C4-2B (cell line): ENCODE measurements around the gene SCN4A.

Experiments used
- H3K27ac ChIP-seq: fragments of 450-650 bp; 2 replicates; pipeline ENCODE4 v1.5.1; 2017
- ZFX ChIP-seq: fragments of 450-650 bp; IDR thresholded peaks from 2 replicates; pipeline ENCODE4 v1.6.1; 2017
- TF ChIP-seq, protein P1 (sequence below): fragments of 450-650 bp; conservative IDR thresholded peaks from 2 replicates; pipeline ENCODE4 v1.5.1; 2017; ENCODE audit warnings: mild to moderate bottlenecking

Gene SCN4A

GRCh38 chr17:63944736-63945499 lies 27.8 kb downstream of the SCN4A start:
- no peak overlapping the region for H3K27ac ChIP-seq
- TF ChIP-seq ZFX, result no peak
- TF ChIP-seq, protein P1, sequence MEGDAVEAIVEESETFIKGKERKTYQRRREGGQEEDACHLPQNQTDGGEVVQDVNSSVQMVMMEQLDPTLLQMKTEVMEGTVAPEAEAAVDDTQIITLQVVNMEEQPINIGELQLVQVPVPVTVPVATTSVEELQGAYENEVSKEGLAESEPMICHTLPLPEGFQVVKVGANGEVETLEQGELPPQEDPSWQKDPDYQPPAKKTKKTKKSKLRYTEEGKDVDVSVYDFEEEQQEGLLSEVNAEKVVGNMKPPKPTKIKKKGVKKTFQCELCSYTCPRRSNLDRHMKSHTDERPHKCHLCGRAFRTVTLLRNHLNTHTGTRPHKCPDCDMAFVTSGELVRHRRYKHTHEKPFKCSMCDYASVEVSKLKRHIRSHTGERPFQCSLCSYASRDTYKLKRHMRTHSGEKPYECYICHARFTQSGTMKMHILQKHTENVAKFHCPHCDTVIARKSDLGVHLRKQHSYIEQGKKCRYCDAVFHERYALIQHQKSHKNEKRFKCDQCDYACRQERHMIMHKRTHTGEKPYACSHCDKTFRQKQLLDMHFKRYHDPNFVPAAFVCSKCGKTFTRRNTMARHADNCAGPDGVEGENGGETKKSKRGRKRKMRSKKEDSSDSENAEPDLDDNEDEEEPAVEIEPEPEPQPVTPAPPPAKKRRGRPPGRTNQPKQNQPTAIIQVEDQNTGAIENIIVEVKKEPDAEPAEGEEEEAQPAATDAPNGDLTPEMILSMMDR, result no peak

- H3K27ac ChIP-seq, result no peak overlapping the region
- TF ChIP-seq ZFX, result no peak
- TF ChIP-seq, protein P1, result no peak
Observed at GRCh38 chr17:63943745-63944144, 29.0 kb downstream of the SCN4A start.

DNA sequence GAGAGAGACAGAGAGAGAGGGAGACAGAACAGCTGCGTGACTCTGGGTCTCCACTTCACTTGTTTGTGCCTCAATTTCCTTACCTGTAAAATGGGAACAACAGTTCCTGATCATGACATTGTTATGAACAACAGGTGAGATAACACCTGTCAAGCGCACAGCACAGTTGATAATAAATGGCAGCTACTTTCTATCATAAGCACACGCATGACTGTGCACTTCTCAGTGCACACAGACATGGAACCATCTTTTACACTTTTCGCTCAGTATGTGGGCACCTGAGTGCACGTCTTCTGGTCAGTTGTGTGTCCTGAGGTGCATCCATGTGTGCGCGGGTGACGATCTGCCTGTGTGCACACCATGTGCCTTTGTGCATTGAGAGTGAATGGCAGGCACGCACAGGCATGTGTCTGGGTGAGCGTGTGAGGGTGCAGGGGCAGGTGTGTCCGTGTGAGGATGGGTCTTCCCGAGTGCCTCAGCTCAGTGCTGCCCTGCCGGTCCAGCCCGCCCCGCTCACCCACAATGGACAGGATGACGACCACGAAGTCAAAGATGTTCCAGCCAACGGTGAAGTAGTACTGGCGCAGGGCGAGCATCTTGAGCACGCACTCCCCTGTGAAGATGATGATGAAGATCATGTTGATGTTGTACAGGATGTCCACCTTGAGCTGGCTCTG lies 30.3 kb downstream of the SCN4A start:
- TF ChIP-seq ZFX, result no peak
- TF ChIP-seq, protein P1, result no peak
- H3K27ac ChIP-seq, result no peak overlapping the region

DNA sequence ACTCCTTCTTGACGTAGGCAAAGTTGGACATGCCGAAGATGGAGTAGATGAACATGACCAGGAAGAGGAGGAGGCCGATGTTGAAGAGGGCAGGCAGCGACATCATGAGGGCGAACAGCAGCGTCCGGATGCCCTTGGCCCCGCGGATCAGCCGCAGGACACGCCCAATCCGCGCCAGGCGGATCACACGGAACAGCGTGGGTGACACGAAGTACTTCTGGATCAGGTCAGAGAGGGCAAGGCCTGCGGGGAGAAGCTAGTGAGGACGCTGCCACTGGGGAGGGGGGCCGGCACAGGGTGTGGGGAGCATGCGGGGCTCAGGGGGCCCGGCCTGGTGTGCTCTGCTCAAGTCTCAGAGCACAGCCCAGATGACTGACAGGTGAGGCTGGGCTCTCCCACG lies 31.0 kb downstream of the SCN4A start:
- TF ChIP-seq, protein P1, result no peak
- TF ChIP-seq ZFX, result no peak

GRCh38 chr17:63941162-63941561 lies 31.6 kb downstream of the SCN4A start:
- no peak for TF ChIP-seq ZFX
- TF ChIP-seq, protein P1, result no peak
- H3K27ac ChIP-seq, result no peak overlapping the region

More for the DNA sequence above, 31.0 kb downstream of the SCN4A start:
- H3K27ac ChIP-seq, result no peak overlapping the region

- H3K27ac ChIP-seq, result no peak overlapping the region
- no peak for TF ChIP-seq ZFX
- TF ChIP-seq, protein P1, result no peak
Observed at GRCh38 chr17:63940584-63940983, 32.1 kb downstream of the SCN4A start.

DNA sequence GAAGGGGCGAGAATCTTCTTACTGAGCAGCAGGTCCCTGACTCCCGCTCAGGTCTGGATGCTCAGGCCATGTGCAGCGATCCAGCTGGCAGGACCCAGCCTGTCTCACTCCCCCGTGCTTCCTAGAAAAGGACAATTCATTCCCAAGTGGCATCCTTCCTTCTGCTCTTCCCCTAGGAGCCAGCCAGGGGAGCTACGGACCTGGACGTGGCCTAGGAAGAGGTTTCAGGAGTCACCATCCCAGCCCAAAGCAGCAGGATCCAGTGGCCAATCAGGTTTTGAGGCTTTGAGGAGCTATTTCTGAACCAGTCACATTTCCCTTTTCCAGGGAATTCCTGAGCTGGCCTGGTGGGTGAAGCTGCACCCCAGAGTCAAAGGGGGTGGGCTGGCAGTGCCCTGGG lies 32.8 kb downstream of the SCN4A start:
- TF ChIP-seq, protein P1, result no peak
- no peak for TF ChIP-seq ZFX
- no peak overlapping the region for H3K27ac ChIP-seq
